Trophoblast cell (in vitro differentiated cells and primary cell): ENCODE results near the gene GATA3.

ENCODE experiments used
- DNase-seq, 2 donors: peaks; one replicate each; pipeline ENCODE4 v3.0.0-alpha.2; 2016
- H2AFZ ChIP-seq: 2 replicates; pipeline ENCODE4 v1.6.1; 2013; ENCODE audit warnings: low read length, moderate library complexity, mild to moderate bottlenecking; ENCODE audit not compliant: insufficient read depth, poor library complexity
- H2AK5ac ChIP-seq: 2 replicates; pipeline ENCODE4 v1.6.1; 2013; ENCODE audit warnings: mild to moderate bottlenecking, low read length
- H2BK120ac ChIP-seq: 2 replicates; pipeline ENCODE4 v1.6.1; 2013; ENCODE audit warnings: low read length, mild to moderate bottlenecking, moderate library complexity; ENCODE audit not compliant: insufficient read depth, poor library complexity
- H2BK12ac ChIP-seq: 2 replicates; pipeline ENCODE4 v1.6.1; 2013; ENCODE audit warnings: mild to moderate bottlenecking, low read length, moderate library complexity
- H2BK5ac ChIP-seq: 2 replicates; pipeline ENCODE4 v1.6.1; 2013; ENCODE audit warnings: low read length, low read depth, moderate library complexity, mild to moderate bottlenecking; ENCODE audit not compliant: poor library complexity
- H3K14ac ChIP-seq: 2 replicates; pipeline ENCODE4 v1.6.1; 2013; ENCODE audit warnings: mild to moderate bottlenecking, low read length
- H3K18ac ChIP-seq: 2 replicates; pipeline ENCODE4 v1.6.1; 2013; ENCODE audit warnings: mild to moderate bottlenecking, low read length
- H3K23ac ChIP-seq: 2 replicates; pipeline ENCODE4 v1.6.1; 2013; ENCODE audit warnings: low read length
- H3K27ac ChIP-seq: 2 replicates; pipeline ENCODE4 v1.5.1; 2013; ENCODE audit warnings: low read depth, mild to moderate bottlenecking, inconsistent platforms, low read length, moderate library complexity
- H3K27me3 ChIP-seq: 2 replicates; pipeline ENCODE4 v1.6.1; 2013; ENCODE audit warnings: inconsistent platforms, mild to moderate bottlenecking, low read length, moderate library complexity; ENCODE audit not compliant: insufficient read depth
- H3K36me3 ChIP-seq, 2 experiments: 1 replicate in 1 of 2; 2 replicates in 1 of 2; pipeline ENCODE4 v1.6.1; 2013; ENCODE audit warnings: low read length in 2 of 2, mild to moderate bottlenecking in 2 of 2, moderate library complexity in 1 of 2; ENCODE audit not compliant: insufficient read depth in 2 of 2, control insufficient read depth in 1 of 2
- H3K4ac ChIP-seq: 2 replicates; pipeline ENCODE4 v1.6.1; 2013; ENCODE audit warnings: low read depth, mild to moderate bottlenecking, low read length, moderate library complexity
- H3K4me1 ChIP-seq, 2 experiments: 1 replicate in 1 of 2; 2 replicates in 1 of 2; pipeline ENCODE4 v1.6.1; 2013; ENCODE audit warnings: low read length in 2 of 2, mild to moderate bottlenecking in 2 of 2, moderate library complexity in 1 of 2; ENCODE audit not compliant: insufficient read depth in 2 of 2, control insufficient read depth in 1 of 2
- H3K4me2 ChIP-seq: 2 replicates; pipeline ENCODE4 v1.6.1; 2013; ENCODE audit warnings: inconsistent platforms, mild to moderate bottlenecking, low read length, moderate library complexity
- H3K4me3 ChIP-seq: 2 replicates; pipeline ENCODE4 v1.5.1; 2013; ENCODE audit warnings: mild to moderate bottlenecking, low read depth, low read length, inconsistent platforms
- H3K79me1 ChIP-seq: one replicate; pipeline ENCODE4 v1.6.1; 2013; ENCODE audit warnings: low read length
- H3K79me2 ChIP-seq: 2 replicates; pipeline ENCODE4 v1.6.1; 2013; ENCODE audit warnings: low read length, mild to moderate bottlenecking; ENCODE audit not compliant: control insufficient read depth, insufficient read depth, poor library complexity
- H3K9ac ChIP-seq: 2 replicates; pipeline ENCODE4 v1.6.1; 2013; ENCODE audit warnings: mild to moderate bottlenecking, low read length
- H3K9me3 ChIP-seq: 2 replicates; pipeline ENCODE4 v1.6.1; 2013; ENCODE audit warnings: low read depth, mild to moderate bottlenecking, control low read depth, inconsistent platforms, low read length; ENCODE audit not compliant: insufficient read depth
- H4K12ac ChIP-seq: 2 replicates; pipeline ENCODE4 v1.6.1; 2013; ENCODE audit warnings: low read depth, mild to moderate bottlenecking, low read length, moderate library complexity
- H4K8ac ChIP-seq: 2 replicates; pipeline ENCODE4 v1.6.1; 2013; ENCODE audit warnings: low read depth, mild to moderate bottlenecking, low read length, moderate library complexity
- H4K91ac ChIP-seq: one replicate; pipeline ENCODE4 v1.6.1; 2013; ENCODE audit warnings: low read depth, mild to moderate bottlenecking, low read length, moderate library complexity
- WGBS: extraction: QIAGEN DNeasy Blood & Tissue Kit; methylation state at CpG from one replicate; pipeline ENCODE4 v1.1.7; 2013; ENCODE audit warnings: missing lambda C conversion rate; ENCODE audit not compliant: insufficient read length, insufficient coverage; ENCODE audit errors: extremely low coverage; 5-methylcytosine and 5-hydroxymethylcytosine counted together

The GATA3 gene

GRCh38 chr10:8049865-8050555 lies 4.5 kb upstream of the GATA3 start:
- Histone ChIP-seq H2BK5ac (peak overlapping the region; percentile 92), H4K8ac (peak overlapping the region; percentile 86), H3K18ac (peak overlapping the region; percentile 81), H2AFZ (peak overlapping the region; percentile 32), H3K9me3 (no peaks in the 10 kb centered on the region), H4K12ac (peak overlapping the region; percentile 70), H2AK5ac (peak overlapping the region; percentile 57), H3K27ac (peak overlapping the region; percentile 96), H3K4me1 (peaks cover 19 to 29% of the 10 kb centered on the region in 2 experiments), H3K27me3 (peaks cover 28% of the 10 kb centered on the region), H3K23ac (no peak overlapping the region), H3K36me3 (no peaks in the 10 kb centered on the region), H3K79me2 (peaks cover 39% of the 10 kb centered on the region), H2BK12ac (no peak overlapping the region), H3K79me1 (peaks cover 56% of the 10 kb centered on the region), H2BK120ac (peak overlapping the region; percentile 94), H3K4ac (peak overlapping the region; percentile 96), H3K9ac (peak overlapping the region; percentile 89), H3K14ac (peak overlapping the region; percentile 88), H4K91ac (peak overlapping the region; percentile 99), H3K4me2 (peak overlapping the region; percentile 91), H3K4me3 (peak overlapping the region; percentile 84)
- no CpG with 5 or more reads among the region's 68 CpGs for WGBS
- DNase-seq = peak in 1 of 2 donors; percentile 42

- no peaks in the 10 kb centered on the region for H3K9me3 ChIP-seq
- H4K8ac ChIP-seq = peak overlapping the region; percentile 86
- no CpG with 5 or more reads among the region's 60 CpGs for WGBS
- peaks cover 24% of the 10 kb centered on the region for H3K27me3 ChIP-seq
- H3K4me1 ChIP-seq = peaks cover 16 to 24% of the 10 kb centered on the region in 2 experiments
- H3K79me2 ChIP-seq = peaks cover 45% of the 10 kb centered on the region
- H3K36me3 ChIP-seq = peaks cover 2 to 3% of the 10 kb centered on the region in 2 experiments
- no peak overlapping the region for H3K23ac ChIP-seq
- H3K4me2 ChIP-seq = peak overlapping the region; percentile 91
- H3K9ac ChIP-seq = peak overlapping the region; percentile 89
- no peak overlapping the region for H2BK12ac ChIP-seq
- DNase-seq = peak; percentile 77 to 82
- peak overlapping the region; percentile 96 for H3K4ac ChIP-seq
- peak overlapping the region; percentile 99 for H4K91ac ChIP-seq
- H2BK120ac ChIP-seq = peak overlapping the region; percentile 94
- peak overlapping the region; percentile 70 for H4K12ac ChIP-seq
- H2AK5ac ChIP-seq = no peak overlapping the region
- H3K14ac ChIP-seq = peak overlapping the region; percentile 88
- peaks cover 59% of the 10 kb centered on the region for H3K79me1 ChIP-seq
- peak overlapping the region; percentile 84 for H3K4me3 ChIP-seq
- peak overlapping the region; percentile 81 for H3K18ac ChIP-seq
- H2AFZ ChIP-seq = peak overlapping the region; percentile 32
- H3K27ac ChIP-seq = peak overlapping the region; percentile 96
- peak overlapping the region; percentile 92 for H2BK5ac ChIP-seq
These were observed 3.9 kb upstream of the GATA3 start for GRCh38 chr10:8050556-8051108.

- Histone ChIP-seq H3K18ac (peak overlapping the region; percentile 96), H3K9ac (peak overlapping the region; percentile 89), H3K23ac (no peak overlapping the region), H3K14ac (peak overlapping the region; percentile 95), H4K91ac (peak overlapping the region; percentile 99), H3K4ac (peak overlapping the region; percentile 99), H3K27ac (peak overlapping the region; percentile 96), H4K12ac (peak overlapping the region; percentile 88), H3K36me3 (peaks cover 3 to 9% of the 10 kb centered on the region in 2 experiments), H2AK5ac (peak overlapping the region; percentile 56), H3K27me3 (peaks cover 20% of the 10 kb centered on the region), H2BK120ac (peak overlapping the region; percentile 94), H4K8ac (peak overlapping the region; percentile 98), H3K79me1 (peaks cover 65% of the 10 kb centered on the region), H3K9me3 (no peaks in the 10 kb centered on the region), H2AFZ (peak overlapping the region; percentile 89), H2BK12ac (peak overlapping the region; percentile 92), H3K4me2 (peak overlapping the region; percentile 91), H3K79me2 (peaks cover 51% of the 10 kb centered on the region), H2BK5ac (peak overlapping the region; percentile 99), H3K4me1 (peaks cover 14 to 21% of the 10 kb centered on the region in 2 experiments), H3K4me3 (peak overlapping the region; percentile 84)
- peak; percentile 56 to 66 for DNase-seq
- no CpG with 5 or more reads among the region's 52 CpGs for whole genome bisulfite sequencing
These were observed 3.2 kb upstream of the GATA3 start for GRCh38 chr10:8051109-8051821.

- no CpG with 5 or more reads among the region's 29 CpGs for WGBS
- Histone ChIP-seq H3K18ac (peak overlapping the region; percentile 96), H2AK5ac (peak overlapping the region; percentile 67)
These were observed 2.6 kb upstream of the GATA3 start for GRCh38 chr10:8051851-8052257.

More at GRCh38 chr10:8051851-8052257, 2.6 kb upstream of the GATA3 start:
- H3K4ac ChIP-seq = peak overlapping the region; percentile 99
- H2BK5ac ChIP-seq = peak overlapping the region; percentile 99
- DNase-seq = peak; percentile 65 to 68
- H3K9me3 ChIP-seq = no peaks in the 10 kb centered on the region
- H3K23ac ChIP-seq = no peak overlapping the region
- H3K4me1 ChIP-seq = peaks cover 13 to 17% of the 10 kb centered on the region in 2 experiments
- H3K27me3 ChIP-seq = peaks cover 17% of the 10 kb centered on the region
- H2BK120ac ChIP-seq = peak overlapping the region; percentile 89
- peaks cover 57% of the 10 kb centered on the region for H3K79me2 ChIP-seq
- H3K79me1 ChIP-seq = peaks cover 71% of the 10 kb centered on the region
- peak overlapping the region; percentile 98 for H4K8ac ChIP-seq
- H3K36me3 ChIP-seq = peaks cover 5 to 9% of the 10 kb centered on the region in 2 experiments
- peak overlapping the region; percentile 84 for H3K14ac ChIP-seq
- peak overlapping the region; percentile 84 for H3K4me3 ChIP-seq
- H3K9ac ChIP-seq = peak overlapping the region; percentile 89
- peak overlapping the region; percentile 96 for H3K27ac ChIP-seq
- peak overlapping the region; percentile 99 for H4K91ac ChIP-seq
- H4K12ac ChIP-seq = peak overlapping the region; percentile 76
- peak overlapping the region; percentile 85 for H2BK12ac ChIP-seq
- H2AFZ ChIP-seq = peak overlapping the region; percentile 66
- peak overlapping the region; percentile 91 for H3K4me2 ChIP-seq
